HG03139 (cell line): Measurements from ENCODE around the gene TPK1.
"Not testable (repeated sequence)": the region's sequence is repeated elsewhere in the genome, so short reads cannot be mapped to it uniquely, and the experiment has no call there.

Experiments
- ATAC-seq: cut with Tn5 transposase; IDR thresholded peaks from one replicate; pipeline ENCODE4 v1.9.1; 2021; ENCODE audit not compliant: unreplicated experiment

Gene TPK1

DNA sequence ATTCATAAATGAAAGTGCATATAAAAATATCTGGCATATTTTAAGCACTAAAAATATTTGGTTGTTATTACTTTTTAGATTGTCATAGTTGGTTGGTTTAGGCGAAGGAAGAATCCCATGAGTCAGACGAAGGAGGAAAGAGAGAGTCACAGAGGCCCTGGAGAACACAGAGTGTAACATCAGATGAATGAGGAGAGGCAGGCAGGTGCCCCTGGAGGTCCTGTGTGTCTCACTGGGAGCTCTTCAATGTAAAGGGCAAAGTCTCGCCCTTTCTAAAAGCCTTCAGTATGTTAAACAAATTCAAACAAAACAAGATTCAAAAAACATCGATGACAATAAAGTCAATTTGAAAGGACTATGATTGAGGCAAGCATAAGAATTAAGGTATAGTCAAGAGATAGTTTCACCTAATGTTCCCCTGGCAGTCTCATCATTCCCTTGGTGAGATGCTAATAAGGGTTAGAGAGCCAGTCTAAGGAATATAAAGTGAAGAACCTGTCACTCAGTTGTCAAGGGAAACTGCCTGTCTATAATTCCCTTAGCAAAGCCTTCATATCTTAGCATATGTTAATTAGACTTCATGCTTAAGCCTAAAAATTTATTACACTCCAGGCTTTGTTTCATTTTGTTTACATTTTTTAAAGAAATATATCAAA lies 194.3 kb downstream of the TPK1 start:
- no peak for ATAC-seq

DNA sequence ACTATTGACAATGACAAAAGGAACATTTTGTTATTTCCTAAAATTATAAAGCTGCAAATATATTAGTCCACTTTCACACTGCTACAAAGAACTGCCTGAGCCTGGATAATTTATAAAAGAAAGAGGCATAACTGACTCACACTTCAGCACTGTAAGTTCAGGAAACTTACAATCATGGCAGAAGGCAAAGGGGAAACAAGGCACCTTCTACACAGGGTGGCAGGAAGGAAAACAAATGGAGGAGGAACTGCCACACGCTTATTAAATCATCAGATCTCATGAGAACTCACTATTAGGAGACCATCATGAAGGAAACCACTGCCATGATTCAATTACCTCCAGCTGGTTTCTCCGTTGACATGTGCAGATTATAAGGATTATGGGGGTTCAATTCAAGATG lies 203.1 kb downstream of the TPK1 start:
- ATAC-seq, result no peak

- no peak for ATAC-seq
Observed at GRCh38 chr7:144629598-144629997, 206.3 kb downstream of the TPK1 start.

DNA sequence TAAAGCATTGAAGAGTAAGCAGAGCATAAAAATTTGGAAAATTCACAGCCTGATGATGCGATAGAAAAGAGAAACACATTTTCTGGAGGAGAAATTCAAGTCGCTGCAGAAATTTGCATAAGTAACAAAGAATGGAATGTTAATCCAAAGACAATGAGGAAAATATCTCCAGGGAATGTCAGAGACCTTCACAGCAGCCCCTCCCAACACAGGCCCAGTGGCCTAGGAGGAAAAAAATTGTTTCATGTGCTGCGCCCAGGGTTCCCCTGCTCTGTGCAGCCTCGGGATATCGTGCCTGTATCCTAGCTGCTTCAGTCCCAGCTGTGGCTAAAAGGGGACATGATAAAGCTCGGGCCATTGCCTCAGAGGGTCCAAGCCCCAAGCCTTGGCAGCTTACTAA lies 206.8 kb downstream of the TPK1 start:
- no peak for ATAC-seq

GRCh38 chr7:144628176-144628575 lies 207.7 kb downstream of the TPK1 start:
- no peak for ATAC-seq

DNA sequence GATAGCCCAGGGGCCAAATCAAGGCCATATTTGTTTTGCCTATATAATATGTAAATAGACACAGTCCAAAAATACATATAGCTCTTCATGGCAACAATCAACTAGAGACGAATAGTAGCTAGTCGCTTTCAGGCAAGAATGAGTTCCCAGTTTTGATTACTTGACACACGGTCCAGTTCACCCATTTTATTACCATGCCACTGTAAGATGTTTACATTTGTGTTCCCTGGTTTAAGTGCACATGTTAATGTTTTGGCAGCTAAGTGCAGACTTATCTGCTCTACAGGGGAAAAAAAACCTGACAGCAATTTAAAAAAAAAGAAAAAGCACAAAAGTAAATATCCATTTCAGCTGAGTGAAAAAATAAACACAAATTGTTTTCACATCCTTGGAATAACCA lies 213.1 kb downstream of the TPK1 start:
- ATAC-seq, result no peak

DNA sequence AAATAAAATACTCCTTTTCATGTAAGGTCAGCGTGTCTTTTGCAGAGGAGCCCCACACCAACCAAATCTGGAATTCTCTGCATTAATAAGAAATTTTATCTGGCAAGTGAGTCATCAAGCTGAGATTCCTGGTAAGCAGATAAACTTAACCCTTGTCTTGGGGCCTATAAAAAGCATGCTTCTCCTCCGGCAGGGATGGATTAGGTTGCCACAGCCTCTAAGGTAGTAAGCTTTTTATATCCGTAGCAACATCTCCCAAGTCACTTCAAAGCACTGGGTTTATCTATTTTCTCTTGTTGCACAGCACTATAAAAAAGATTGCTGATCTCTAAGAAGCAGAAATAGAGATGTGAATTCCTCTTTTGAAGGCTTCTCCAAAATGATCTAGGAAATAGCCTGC lies 229.6 kb downstream of the TPK1 start:
- no peak for ATAC-seq

DNA sequence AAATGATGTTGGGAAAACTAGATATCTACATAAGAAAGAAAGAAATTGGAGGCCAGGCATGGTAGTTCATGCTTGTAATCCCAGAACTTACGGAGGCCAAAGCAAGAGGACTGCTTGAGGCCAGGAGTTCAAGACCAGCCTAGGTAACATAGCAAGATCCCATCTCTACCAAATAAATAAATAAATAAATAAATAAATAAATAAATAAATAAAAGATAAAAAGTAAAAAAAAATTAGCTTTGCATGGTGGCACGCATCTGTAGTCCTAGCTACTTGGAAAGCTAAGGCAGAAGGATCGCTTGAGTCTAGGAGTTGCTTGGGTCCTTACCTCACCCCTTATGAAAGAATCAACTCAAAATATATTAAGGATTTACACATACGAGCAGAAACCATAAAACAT lies 238.9 kb downstream of the TPK1 start:
- ATAC-seq, result no peak

- no peak for ATAC-seq
Observed at GRCh38 chr7:144594580-144594979, 241.3 kb downstream of the TPK1 start.

- ATAC-seq, result no peak
Observed at GRCh38 chr7:144588559-144589051, 247.2 kb downstream of the TPK1 start.

- ATAC-seq, result no peak
Observed at GRCh38 chr7:144587701-144588100, 248.2 kb downstream of the TPK1 start.

DNA sequence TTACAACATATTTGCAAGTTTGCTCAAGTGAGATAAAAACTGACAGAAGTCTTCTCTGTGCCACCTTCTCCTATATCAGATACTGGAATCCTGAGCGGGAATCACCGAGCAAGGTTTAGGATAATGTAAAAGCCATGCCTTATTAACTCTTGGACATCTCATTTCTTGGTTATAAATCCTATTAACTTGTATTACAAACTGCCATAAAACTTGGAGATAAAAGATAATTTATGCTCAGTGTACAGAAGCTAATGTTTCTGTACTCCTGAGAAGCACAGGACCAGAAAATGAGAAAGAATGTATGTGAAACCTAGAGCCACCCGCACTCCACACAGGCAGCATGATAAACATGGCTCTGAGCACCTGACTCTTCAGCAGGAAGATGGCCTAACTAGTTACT lies 251.1 kb downstream of the TPK1 start:
- ATAC-seq, result no peak

DNA sequence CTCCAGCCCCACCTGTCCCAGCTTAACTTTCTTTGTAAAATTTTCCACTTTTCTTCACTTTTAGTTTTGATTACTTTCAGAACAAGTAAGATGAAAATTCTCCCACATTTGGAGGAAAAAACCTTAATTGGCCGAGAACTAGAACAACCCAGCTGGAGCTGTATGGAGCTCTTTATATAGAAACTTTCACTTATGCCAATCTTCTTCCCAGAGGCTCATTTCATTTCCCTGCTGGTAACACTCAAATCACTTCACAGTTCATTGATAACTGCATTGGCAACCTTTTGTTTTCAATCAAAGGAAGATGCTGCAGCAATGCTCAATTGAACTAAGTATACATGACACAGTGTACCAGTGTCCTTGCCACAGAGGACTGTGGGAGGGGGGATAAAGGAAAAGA lies 256.2 kb downstream of the TPK1 start:
- ATAC-seq, result no peak

GRCh38 chr7:144575456-144575855 lies 260.4 kb downstream of the TPK1 start:
- no peak for ATAC-seq

DNA sequence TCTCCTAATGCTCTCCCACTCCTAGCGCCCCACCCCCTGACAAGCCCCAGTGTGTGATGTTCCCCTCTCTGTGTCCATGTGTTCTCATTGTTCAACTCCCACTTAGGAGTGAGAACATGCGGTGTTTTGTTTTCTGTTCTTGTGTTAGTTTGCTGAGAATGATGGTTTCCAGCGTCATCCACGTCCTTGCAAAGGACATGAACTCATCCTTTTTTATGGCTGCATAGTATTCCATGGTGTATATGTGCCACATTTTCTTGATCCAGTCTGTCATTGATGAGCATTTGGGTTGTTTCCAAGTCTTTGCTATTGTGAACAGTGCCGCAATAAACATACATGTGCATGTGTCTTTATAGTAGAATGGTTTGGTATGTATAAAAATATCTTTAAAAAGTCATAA lies 261.1 kb downstream of the TPK1 start:
- not testable (repeated sequence) for ATAC-seq

DNA sequence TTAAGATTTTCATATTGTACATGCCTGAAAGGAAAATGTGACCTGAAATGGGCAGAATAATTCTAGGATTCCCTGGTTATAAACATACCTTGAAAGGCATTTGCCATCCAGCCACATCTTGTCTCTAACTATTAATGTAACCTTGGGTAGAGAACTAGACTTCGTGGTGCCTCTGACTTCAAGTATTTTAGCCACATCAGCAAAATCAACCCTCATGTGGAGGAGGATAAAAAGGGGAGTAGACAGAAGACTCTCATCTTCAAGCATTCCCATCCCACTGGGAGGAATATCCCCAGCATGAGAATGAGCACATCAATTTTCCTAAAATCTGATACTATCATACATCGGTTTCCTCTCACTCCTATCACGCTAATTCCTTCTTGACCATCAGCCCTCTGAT lies 267.6 kb downstream of the TPK1 start:
- no peak for ATAC-seq

GRCh38 chr7:144565586-144565985 lies 270.3 kb downstream of the TPK1 start:
- ATAC-seq, result no peak

DNA sequence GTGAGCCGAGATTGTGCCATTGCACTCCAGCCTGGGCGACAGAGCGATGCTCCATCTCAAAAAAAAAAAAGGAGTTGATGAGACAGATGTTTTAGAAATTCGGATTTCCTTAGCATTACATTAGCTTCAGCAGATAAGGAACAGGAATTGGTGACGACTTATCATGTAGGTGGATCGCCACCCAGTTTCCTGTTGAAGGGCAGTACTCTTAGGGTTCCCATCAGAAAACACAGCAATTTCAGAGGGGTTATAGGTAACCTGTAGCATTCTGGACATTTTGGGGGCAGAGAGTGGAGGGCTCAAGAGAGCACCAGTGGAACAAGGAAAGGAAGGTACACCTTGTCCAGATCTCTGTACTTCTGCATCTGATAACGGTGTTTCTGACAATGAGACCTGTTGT lies 286.0 kb downstream of the TPK1 start:
- ATAC-seq, result no peak

- no peak for ATAC-seq
Observed at GRCh38 chr7:144548556-144548955, 287.3 kb downstream of the TPK1 start.

GRCh38 chr7:144547888-144548287 lies 288.0 kb downstream of the TPK1 start:
- no peak for ATAC-seq

DNA sequence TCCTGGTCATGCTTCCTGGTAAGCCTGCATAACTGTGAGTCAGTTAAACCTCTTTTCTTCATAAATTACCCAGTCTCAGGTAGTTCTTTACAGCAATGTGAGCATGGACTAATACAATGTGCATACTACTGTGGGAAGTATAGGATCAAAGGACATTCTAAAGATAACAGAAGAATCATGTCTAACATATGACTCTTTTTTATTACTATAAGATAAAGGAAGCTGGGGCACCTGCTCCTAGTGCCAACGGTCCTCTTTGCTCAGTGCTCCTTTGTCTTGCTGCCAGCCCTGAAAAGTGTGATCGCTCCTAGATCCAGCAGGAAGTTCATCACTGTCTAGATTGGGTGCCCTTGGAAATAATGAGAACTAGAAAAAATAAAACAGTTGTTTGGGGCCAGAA lies 289.1 kb downstream of the TPK1 start:
- no peak for ATAC-seq

- ATAC-seq, result no peak
Observed at GRCh38 chr7:144545330-144545729, 290.5 kb downstream of the TPK1 start.

- no peak for ATAC-seq
Observed at GRCh38 chr7:144534655-144535395, 301.0 kb downstream of the TPK1 start.
